HG02763 (cell line): ENCODE measurements around the gene CEP295NL.
"Not testable (repeated sequence)": the region's sequence is repeated elsewhere in the genome, so short reads cannot be mapped to it uniquely, and the experiment has no call there.

Experiments
- ATAC-seq: cut with Tn5 transposase; IDR thresholded peaks from one replicate; pipeline ENCODE4 v1.9.1; 2021; ENCODE audit warnings: mild to moderate bottlenecking, moderate library complexity; ENCODE audit not compliant: unreplicated experiment

Gene CEP295NL

DNA sequence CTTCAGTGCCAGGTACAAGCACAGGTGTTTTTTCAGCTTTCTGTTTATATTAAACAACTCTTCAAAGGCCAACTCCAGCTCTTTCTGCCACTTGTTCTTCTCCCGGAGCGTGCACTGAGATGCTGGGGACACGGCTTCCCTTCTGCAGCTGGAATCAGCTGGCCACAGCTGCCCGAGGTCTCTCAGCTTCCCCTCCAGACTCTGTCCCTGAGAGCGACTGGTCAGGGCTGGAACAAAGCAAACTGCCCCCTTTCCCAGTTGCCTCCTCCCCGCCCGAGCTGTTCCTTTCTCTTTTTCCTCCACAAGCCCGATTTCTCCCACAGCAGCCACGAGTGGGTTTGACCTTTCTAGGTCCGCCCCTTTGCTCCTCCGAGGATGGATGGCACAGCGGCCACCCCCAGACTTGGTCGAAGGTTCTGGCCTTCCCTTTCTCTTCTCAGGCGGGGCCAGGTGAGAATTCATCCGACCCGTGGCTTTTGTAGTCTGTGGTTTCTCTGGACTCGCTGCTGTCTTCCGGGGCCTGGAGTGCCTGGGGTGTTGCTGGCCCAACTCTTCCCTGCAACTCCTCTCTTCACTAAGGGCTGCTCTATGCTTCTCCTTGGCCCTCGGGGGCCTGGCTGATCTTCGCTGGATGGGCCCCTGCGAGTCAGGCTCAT lies 11.5 kb downstream of the CEP295NL start:
- no peak for ATAC-seq

DNA sequence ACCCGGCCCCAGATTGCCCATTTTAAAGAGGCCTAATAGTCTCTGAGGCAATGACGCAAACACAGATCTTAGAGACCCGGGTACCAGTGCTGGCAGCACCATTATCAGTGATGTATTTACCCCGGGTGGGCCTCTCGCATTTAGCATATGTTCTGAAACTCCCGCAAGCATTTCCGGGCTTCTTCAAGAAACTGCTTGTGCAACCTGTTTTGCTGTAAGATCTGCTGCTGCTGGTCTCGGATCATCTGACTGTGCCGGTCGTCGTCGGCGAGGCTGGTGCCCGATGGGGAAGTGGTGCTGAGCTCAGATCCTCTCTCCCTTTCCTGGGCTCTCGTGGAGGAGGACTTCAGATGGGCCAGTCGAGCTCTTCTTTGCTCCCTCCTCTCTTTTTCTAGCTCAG lies 12.5 kb downstream of the CEP295NL start:
- ATAC-seq = no peak

DNA sequence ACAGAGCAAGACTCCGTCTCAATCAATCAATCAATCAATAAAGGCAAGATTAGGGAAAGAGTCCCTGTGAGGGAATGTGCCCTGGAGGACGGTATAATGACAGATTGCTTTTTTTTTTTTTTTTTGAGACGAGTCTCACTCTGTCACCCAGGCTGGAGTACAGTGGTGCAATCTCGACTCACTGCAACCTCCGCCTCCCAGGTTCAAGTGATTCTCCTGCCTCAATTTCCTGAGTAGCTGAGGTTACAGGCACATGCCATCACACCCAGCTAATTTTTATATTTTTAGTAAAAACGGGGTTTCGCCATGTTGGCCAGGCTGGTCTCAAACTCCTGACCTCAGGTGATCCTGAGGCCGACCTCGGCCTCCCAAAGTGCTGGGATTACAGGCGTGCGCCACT lies 12.9 kb downstream of the CEP295NL start:
- ATAC-seq = not testable (repeated sequence)

DNA sequence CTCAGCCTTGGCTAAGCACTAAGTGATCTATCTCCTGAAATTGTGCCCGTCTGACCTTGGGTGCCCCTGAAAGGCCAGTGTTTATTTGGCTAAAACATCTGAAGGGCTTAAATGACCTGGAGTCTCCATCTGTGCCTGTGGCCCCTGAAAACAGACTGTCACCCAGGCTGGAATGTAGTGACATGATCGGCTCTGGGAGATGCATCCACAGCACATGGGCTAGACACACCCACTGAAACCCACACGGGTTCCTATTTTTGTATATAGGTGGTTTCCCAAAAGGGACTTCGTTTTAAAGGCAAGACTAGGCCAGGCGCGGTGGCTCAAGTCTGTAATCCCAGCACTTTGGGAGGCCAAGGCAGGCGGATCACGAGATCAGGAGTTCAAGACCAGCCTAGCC lies 13.5 kb downstream of the CEP295NL start:
- no peak for ATAC-seq

DNA sequence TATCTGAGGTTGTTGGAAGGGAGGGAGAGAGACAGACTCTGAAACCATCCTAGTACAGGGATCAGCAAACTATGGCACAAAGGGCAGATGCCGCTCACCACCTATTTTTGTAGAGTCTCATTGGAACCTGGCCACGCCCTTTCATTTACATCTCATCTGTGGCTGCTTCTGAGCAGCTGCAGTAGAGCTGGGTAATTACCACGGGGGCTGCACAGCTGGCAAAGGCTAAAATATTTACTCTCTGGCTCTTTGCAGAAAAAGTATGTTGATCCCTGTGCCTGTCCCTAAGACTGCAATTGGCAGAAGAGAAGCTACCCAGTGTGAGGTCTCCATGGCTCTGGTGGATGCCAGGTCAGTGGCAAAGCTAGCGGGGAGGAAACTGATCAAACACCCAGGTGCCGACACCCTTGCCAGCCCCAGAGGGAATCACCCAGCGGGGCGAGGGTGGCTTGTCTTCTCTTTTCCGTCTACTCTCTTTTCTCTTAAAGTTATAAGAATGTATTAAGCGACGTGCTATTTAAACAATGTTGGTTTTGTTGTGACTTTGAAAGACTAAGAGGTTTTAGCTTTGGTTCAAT lies 14.0 kb downstream of the CEP295NL start:
- ATAC-seq = no peak

DNA sequence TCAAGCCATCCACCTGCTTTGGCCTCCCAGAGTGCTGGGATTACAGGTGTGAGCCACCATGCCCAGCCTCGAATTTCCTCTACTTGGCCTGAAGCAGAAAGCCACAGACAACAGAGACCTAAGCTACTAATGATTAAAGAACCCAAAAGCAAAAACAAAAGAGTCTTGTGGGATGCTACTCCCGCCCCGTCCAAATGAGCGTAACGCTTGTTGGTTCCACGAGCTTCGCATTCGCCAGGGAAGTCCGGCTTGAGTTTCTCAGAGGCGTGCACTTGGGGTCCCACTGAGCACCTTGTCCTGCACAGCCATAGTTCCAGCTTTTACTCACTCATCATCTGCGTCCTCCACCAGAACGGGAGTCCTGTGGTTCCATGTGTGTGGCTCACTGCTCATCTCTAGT lies 16.0 kb downstream of the CEP295NL start:
- no peak for ATAC-seq

DNA sequence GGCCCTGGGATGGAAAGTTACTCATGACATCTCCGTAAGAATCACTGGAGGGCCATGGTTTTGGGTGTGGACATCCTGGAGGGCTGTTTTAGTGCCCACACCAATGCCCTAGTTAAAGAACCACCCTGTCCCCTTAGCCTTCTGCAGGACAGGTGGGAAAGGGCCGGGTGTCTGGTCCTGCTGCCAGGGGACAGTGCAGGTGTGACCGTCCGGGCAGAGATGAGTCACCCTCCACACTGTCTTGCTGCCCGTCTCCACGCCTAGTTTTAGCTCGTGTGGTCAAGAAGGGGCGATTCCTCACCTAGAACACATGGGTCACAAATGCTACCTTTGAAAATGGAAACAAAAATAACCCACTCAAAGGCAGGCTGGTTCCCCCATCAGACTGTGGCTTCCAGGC lies 17.0 kb downstream of the CEP295NL start:
- no peak for ATAC-seq

DNA sequence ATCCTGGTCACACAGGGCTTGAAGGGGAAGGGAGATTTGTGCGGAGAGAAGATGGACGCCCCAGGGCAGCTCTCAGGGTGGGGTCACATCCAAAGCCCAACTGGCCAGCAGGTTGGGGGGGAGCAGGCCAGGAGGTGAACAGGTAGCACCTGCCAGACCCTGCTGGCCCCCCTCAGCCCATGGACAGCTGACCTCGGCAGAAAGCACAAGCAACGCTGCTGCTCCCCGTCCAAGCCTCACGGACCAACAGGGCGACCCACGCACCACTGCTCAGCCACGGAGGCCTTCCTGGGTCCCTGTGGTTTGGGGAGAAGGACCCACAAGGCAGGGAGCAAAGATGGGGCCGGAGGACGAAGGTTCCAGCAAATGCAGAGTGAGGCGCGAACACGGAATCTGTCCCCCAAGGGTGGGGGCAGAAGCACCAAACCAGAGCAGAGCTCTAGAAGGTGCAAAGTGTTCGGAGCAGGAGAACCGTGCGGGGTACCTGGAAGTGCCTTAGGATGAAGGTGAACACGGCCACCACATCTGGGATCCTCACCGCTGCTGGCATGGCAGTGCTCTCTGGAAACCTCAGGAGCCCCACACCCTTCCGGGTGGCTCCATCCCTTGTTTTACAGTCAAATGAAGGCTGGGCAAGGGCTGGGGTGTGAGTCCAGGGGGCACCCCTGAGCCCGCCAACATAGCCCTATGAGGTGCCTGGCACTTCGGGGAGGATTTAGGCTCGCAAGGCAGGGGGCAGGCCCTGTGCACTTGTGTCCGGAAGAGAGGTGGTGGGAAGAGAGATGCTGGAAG lies 17.9 kb downstream of the CEP295NL start:
- no peak for ATAC-seq

DNA sequence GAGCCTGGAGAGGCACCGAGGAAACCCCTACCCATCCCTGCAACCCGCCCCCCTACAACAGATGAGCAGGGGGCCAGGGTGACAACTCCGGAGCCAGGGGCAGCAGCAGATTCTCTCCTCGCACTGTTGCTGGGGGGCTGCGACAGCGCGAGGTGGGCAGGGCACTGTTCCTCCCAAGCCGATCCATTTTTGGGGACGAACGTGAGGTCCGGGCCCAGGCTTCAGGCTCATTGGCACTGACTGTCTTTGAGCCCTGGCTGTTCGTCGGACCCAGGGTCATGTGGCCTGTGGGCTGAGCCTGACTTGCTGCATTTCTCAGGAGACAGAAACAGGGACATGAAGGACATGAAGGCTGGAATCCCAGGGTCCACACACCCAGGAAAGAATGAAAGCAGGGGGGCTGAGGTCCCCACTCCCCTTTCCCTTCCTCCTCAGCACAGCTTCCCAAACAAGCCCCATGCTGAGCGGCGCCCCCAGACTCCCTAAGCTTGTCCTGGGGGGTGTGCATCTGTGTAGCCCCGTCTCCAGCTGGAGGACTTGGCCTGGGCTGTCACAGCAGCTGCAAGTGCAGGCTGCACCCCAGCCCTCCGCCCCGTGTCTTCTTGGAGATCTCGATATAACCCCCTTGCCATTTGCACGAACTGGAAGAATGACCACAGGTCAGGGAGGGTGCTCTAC lies 18.7 kb downstream of the CEP295NL start:
- no peak for ATAC-seq

DNA sequence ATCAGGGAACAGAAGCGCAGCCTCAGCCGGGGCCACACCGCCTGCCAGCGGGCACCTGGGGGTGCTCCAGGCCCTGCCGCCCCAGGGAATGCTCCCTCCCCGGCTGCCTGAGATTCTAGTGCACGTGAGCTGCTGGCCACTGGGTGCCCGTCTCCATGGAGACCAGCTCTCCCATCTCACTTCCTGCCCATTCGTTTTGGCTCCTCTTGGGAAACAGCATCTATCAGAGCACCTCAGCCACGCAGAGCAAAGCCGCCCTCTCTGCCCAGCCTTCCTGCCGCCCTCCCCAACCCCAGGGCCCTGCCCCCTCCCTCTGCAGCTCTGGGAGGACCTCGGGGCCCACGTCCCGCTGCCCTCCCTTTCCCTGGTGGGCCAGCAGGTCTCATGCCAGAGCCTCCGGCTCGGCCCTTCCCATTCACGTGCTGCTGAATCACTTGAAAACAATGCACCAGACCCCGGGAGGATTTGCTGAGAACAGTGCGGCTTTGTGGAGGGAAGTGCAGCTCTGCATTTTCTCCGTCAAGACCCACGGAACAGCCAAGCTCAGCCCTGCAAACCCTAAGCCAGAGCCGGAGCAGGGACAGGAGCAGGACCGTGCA lies 19.4 kb downstream of the CEP295NL start:
- no peak for ATAC-seq

DNA sequence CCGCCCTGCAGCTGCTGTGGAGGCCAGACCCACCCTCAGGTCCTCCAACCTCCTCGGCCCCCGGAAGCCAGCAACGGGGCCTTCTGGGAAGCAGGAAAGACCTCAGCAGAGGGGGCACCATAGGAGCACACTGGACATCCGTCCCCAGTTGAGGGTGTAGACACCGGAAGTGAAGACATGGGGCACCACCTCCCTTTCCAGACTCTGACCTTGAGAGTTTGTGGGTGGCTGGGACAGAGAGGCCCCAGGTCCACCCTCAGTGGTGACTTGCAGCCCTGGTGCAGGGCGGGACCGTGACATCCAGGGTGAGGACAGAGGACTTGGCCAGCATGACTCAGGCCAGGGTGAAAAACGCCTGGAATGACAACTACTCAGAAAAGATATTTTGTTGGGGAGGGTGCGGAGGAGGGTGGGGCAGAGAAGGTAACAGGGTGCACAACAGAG lies 19.9 kb downstream of the CEP295NL start:
- ATAC-seq = no peak

DNA sequence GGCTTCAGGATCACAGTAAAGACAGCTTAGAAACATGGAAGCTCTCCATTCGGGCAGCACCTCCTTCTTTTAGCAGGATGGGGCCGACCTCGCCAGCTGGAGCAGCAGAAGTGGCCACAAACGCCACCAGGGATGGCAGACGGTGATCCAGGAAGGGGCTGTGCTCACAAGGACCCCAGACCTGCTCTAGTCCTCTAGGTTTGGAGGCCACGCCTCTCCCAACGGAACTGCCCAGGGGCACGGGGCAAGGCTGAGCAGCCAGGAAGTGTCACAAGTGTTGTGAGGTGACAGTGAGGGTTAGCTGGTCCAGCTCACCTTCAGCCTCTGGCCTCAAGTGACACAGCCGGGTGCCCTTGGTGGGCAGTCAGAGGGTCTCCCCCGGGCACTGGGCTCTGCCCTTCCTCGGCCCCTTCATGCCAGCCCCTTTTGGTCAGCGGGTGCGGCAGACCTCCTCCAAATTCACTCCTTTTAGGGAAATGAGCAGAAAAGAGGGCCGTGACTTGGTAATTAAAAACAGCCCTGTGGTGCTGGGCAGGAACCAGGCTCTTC lies 20.4 kb downstream of the CEP295NL start:
- ATAC-seq = no peak

DNA sequence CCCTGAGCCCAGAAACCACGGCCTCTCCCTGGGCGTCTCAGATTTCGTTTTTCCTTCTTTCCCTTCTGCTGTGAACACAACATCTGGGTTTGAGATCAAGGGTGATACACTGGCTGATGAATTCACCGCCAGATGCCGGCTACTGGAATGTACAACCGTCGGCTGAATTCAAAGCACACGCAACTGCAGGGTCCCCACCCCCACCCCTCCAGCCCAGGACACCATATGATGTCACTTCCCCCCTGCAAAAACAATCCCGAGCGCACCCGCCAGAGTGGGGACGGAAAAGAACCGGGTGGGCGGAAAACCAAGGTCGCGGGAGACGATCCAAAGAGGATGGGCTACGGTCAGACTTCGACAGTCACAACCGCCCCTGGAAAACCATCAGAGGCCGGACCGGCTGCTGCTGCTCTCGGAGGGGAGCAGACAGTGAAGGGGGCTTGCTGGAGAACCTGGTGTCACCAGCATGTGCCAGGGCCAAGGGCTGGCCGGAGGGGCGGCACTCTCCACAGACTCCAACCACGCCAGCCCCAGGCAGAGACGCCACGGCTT lies 23.3 kb downstream of the CEP295NL start:
- ATAC-seq = no peak

DNA sequence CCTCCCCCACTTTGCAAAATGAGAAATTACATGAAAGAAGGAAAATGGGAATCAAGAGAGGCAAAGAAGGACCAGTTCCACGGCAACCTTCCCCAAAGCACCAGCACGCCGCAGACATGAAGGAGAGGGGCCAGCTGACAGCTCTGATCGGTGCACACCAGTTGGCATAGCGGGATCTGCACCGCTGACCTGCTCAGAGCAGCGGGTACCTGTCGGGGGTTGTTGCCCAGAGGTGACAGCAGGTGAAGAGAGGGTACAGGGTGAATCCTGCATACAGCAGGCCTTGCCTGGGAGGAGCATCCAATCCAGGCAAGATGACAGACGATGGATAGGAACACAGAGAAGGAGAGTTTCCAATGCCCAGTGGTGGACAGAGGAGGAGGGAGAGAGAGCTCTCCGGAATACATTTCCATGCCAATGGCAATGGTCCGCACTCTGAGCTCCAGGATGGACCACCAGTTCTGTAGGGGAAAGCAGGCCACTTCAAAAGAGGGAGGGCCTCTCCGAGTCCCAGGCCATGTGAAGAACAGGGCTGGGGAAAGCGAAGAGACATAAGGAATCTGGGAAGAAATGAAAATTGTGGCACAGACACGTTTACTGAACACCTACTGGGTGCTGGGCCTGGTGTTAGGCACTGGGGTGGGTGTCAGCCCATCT lies 24.0 kb downstream of the CEP295NL start:
- ATAC-seq = no peak

DNA sequence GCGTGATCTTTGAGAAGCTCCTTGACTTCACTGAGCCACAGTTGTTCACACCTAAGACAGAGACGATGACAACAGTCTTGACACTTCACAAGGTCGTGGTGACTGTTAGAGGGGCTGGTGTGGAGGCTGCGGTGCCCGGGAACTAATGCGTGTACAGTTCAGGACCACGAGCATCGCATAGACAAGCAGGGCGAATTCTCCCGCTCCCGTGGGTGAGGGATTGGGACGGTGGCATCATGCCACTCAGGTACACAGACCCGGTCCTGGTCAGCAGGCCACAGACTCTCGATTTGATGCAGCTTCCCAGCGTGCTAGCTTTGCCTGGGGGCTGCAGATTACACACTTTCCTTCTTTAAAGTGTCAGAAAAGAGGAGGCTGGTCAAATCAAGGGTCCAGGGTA lies 24.7 kb downstream of the CEP295NL start:
- ATAC-seq = no peak

DNA sequence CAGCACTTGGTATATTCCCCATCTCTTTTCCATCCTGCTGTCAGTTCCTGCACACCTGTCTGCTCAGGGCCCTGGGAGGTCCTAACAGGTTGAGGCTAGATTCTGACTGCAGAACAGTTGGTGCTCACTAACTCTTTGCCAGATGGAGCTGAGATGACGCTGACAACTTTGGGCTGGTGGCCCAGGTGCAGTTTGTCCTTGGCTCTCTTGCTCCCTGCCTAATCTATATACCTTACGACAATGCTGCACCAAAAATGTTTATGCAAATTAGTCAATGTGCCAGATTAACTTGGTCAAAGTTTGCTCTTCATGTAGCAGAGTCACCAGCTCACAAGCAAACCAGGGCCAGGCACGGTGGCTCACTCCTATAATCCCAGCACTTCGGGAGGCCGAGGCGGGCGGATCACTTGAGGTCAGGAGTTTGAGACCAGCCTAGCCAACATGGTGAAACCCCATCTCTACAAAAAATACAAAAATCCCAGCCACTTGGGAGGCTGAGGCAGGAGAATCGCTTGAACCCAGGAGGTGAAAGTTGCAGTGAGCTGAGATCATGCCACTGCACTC lies 26.0 kb downstream of the CEP295NL start:
- not testable (repeated sequence) for ATAC-seq

DNA sequence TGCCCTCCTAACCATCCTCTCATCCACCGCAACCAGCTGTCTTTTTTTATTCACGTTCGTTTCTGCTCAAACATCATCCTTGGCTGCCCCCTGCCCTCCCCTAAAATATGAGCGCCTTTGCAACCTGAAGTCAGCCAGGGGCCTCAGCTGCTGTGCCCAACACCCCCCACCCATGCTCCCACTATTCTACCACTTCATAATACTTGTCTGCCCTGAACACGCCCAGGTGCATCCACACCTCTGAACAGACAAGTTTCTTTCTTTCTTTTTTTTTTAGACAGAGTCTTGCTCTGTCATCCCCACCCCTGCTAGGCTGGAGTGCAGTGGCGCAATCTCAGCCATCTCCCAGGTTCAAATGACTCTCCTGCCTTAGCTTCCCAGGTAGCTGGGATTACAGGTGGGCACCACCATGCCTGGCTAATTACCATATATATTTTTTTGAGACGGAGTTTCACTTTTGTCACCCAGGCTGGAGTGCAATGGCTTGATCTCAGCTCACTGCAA lies 26.9 kb downstream of the CEP295NL start:
- ATAC-seq = no peak

DNA sequence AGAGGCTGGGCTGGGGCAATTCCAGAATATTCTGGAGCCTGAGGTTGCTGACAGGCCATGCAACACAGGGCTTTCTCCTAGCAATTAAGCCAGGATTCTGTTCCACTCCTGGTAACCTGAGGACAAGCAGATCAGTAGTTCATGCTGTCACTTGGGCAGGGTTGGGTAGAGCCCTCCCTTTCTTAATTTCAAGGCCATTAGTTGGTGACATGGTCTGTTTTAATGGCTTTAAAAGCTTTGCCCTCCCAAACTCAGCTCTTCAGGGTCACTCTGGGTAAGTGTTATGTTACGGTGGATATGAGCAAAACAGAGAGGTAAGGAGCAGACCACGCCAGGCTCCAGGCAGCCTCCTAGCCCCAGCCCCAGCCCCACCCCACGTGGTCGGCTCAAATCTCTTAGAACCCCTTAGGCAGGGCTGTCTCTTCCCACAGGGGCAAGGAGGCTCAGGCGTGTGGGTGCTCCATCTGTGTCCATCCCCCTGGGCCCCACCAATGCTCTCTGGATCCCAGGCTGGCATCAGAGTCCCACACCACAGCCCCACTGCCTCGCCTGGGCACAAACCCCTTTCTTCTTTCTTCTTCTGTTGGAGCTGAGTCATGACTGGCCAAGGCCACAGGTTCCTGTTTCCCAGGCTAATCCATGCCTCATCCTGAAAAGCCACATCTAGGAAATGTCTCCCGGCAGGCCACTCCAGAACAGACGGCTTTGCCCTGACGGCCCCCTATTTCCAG lies 27.5 kb downstream of the CEP295NL start:
- ATAC-seq = no peak
